ENCODE measurements around the gene INPP5A.
"Not testable (repeated sequence)": the region's sequence is repeated elsewhere in the genome, so short reads cannot be mapped to it uniquely, and the experiment has no call there.

The INPP5A gene

DNA sequence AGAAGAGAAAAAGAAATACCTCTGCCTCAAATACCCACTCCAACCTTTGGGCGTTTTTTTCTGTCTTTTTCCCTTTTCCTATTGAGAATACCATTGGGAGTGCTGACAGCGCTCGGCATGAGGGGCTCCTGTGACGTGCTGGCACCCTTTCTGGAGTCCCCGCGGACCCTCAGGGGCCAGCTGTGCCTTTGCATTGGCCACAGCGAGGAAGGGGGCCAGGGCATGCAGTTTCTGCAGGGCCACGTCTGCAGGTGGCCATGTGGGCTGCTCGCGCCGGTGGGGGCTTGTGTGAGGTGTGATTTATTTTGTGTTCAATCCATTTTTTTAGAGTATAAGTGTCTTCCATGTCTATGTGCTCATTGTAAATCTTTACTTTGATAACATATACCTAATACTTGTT is 57.4 kb downstream of the INPP5A start:
- TF ChIP-seq SUZ12 (IDR thresholded peaks at IDR 0.05; ENCODE audit: extremely low read depth, insufficient read depth, insufficient read length) (no peak), YY1 (IDR thresholded peaks at IDR 0.05; ENCODE audit: insufficient read depth, insufficient read length) (no peak), ZNF274 (IDR thresholded peaks at IDR 0.05; ENCODE audit: low read depth, low read length) (no peak)
- H3K9ac ChIP-seq (ENCODE audit: insufficient read length, low read depth), result no peak overlapping the region
- no peaks in the 10 kb centered on the region for H3K4me1 ChIP-seq (ENCODE audit: insufficient read depth, insufficient read length)
- no peak overlapping the region for H3K4me3 ChIP-seq (ENCODE audit: insufficient read length, low read depth)
- peaks cover 7% of the 10 kb centered on the region for H3K27me3 ChIP-seq (ENCODE audit: insufficient read depth, insufficient read length)
- H3K36me3 ChIP-seq (ENCODE audit: insufficient read depth, insufficient read length, low read length), result no peaks in the 10 kb centered on the region
- no peak for DNase-seq (ENCODE audit: low read depth, low spot score)
- H3K9me3 ChIP-seq (ENCODE audit: insufficient read depth, low read length), result peaks cover 9% of the 10 kb centered on the region; the same call in 1 of the 2 replicates

DNA sequence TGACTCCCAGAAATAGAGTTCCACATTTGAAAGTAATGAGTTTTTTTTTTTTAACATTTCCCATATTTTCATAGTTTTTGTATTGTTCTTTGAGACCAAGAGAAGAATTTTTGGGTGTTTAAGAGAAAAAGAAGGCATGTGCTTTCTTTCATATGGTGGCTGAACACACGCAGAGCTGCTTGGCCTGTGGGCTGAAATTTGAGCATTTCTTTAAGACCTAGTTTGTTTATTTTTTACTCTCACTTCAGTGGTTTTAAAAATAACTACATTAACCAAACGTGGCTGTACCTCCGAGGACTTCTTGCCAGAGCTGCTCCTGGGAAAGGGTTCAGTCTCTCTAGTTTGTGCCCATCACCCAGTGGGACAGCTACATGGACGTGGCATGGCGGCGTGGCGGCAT is 58.3 kb downstream of the INPP5A start:
- H3K4me3 ChIP-seq (ENCODE audit: insufficient read length, low read depth), result no peak overlapping the region
- peaks cover 11% of the 10 kb centered on the region; the same call in 1 of the 2 replicates for H3K9me3 ChIP-seq (ENCODE audit: insufficient read depth, low read length)
- no peaks in the 10 kb centered on the region for H3K4me1 ChIP-seq (ENCODE audit: insufficient read depth, insufficient read length)
- H3K9ac ChIP-seq (ENCODE audit: insufficient read length, low read depth), result no peak overlapping the region
- TF ChIP-seq YY1 (IDR thresholded peaks at IDR 0.05; ENCODE audit: insufficient read depth, insufficient read length) (no peak), SUZ12 (IDR thresholded peaks at IDR 0.05; ENCODE audit: extremely low read depth, insufficient read depth, insufficient read length) (no peak), ZNF274 (IDR thresholded peaks at IDR 0.05; ENCODE audit: low read depth, low read length) (no peak)
- peaks cover 7% of the 10 kb centered on the region for H3K27me3 ChIP-seq (ENCODE audit: insufficient read depth, insufficient read length)
- no peaks in the 10 kb centered on the region for H3K36me3 ChIP-seq (ENCODE audit: insufficient read depth, insufficient read length, low read length)
- no peak for DNase-seq (ENCODE audit: low read depth, low spot score)

DNA sequence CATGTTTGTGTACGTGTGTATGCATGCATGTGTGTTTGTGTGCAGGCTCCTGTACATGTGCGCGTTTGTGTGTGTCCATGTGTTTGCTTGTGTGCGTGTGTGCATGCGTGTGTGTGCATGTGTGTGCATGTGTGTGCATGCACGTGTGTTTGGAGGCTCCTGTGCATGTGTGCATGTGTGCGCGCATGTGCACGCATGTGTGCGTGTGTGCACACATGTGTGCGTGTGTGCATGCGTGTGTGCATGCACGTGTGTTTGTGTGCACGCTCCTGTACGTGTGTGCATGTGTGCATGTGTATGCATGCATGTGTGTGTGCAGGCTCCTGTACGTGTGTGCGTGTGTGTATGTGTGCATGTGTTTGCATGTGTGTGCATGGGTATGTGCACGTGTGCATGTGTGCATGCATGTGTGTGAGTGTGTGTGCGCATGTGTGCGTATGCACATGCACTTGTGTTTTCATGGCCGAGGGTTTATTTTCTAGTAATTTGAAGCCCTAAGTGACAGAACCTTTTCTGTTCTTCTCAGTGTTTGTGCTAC is 59.2 kb downstream of the INPP5A start:
- Histone ChIP-seq H3K4me1 (ENCODE audit: insufficient read depth, insufficient read length) (no peaks in the 10 kb centered on the region), H3K9me3 (ENCODE audit: insufficient read depth, low read length) (peaks cover 11% of the 10 kb centered on the region; the same call in 1 of the 2 replicates), H3K9ac (ENCODE audit: insufficient read length, low read depth) (no peak overlapping the region), H3K36me3 (ENCODE audit: insufficient read depth, insufficient read length, low read length) (no peaks in the 10 kb centered on the region), H3K27me3 (ENCODE audit: insufficient read depth, insufficient read length) (peaks cover 7% of the 10 kb centered on the region), H3K4me3 (ENCODE audit: insufficient read length, low read depth) (no peak overlapping the region)
- TF ChIP-seq SUZ12 (IDR thresholded peaks at IDR 0.05; ENCODE audit: extremely low read depth, insufficient read depth, insufficient read length) (no peak), ZNF274 (IDR thresholded peaks at IDR 0.05; ENCODE audit: low read depth, low read length) (no peak), YY1 (IDR thresholded peaks at IDR 0.05; ENCODE audit: insufficient read depth, insufficient read length) (no peak)
- no peak for DNase-seq (ENCODE audit: low read depth, low spot score)

DNA sequence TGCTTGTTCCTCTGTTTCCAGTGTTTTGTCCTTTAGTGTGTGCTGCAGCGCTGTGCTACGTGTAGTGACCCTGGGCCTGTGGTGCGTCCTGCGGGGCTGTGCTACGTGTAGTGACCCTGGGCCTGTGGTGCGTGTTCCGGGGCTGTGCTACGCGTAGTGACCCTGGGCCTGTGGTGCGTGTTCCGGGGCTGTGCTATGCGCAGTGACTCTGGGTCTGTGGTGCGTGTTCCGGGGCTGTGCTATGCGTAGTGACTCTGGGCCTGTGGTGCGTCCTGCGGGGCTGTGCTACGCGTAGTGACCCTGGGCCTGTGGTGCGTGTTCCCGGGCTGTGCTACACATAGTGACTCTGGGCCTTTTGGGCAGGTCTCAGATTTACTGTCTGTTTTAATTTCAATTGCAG is 60.1 kb downstream of the INPP5A start:
- Histone ChIP-seq H3K27me3 (ENCODE audit: insufficient read depth, insufficient read length) (peaks cover 7% of the 10 kb centered on the region), H3K9me3 (ENCODE audit: insufficient read depth, low read length) (peaks cover 11% of the 10 kb centered on the region; the same call in 1 of the 2 replicates), H3K4me3 (ENCODE audit: insufficient read length, low read depth) (no peak overlapping the region), H3K9ac (ENCODE audit: insufficient read length, low read depth) (no peak overlapping the region), H3K36me3 (ENCODE audit: insufficient read depth, insufficient read length, low read length) (no peaks in the 10 kb centered on the region), H3K4me1 (ENCODE audit: insufficient read depth, insufficient read length) (no peaks in the 10 kb centered on the region)
- TF ChIP-seq ZNF274 (IDR thresholded peaks at IDR 0.05; ENCODE audit: low read depth, low read length) (no peak), SUZ12 (IDR thresholded peaks at IDR 0.05; ENCODE audit: extremely low read depth, insufficient read depth, insufficient read length) (no peak), YY1 (IDR thresholded peaks at IDR 0.05; ENCODE audit: insufficient read depth, insufficient read length) (no peak)
- no peak for DNase-seq (ENCODE audit: low read depth, low spot score)

DNA sequence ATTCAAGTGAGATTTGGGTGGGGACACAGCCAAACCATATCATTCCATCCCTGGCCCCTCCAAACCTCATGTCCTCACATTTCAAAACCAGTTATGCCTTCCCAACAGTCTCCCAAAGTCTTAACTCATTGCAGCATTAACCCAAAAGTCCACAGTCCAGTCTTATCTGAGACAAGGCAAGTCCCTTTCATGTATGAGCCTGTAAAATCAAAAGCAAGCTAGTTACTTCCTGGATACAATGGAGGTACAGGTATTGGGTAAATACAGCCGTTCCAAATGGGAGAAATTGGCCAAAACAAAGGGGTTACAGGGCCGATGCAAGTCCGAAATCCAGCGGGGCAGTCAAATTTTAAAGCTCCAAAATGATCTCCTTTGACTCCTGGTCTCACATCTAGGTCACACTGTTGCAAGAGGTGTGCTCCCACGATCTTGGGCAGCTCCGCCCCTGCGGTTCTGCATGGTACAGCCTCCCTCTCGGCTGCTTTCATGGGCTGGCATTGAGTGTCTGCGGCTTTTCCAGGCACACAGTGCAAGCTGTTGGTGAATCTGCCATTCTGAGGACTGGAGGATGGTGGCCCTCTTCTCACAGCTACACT is 61.5 kb downstream of the INPP5A start:
- H3K4me3 ChIP-seq (ENCODE audit: insufficient read length, low read depth); H3K9ac ChIP-seq (ENCODE audit: insufficient read length, low read depth); H3K4me1 ChIP-seq (ENCODE audit: insufficient read depth, insufficient read length); H3K36me3 ChIP-seq (ENCODE audit: insufficient read depth, insufficient read length, low read length); DNase-seq (ENCODE audit: low read depth, low spot score): not testable (repeated sequence)
- Histone ChIP-seq H3K9me3 (ENCODE audit: insufficient read depth, low read length) (peaks cover 17% of the 10 kb centered on the region; the same call in 1 of the 2 replicates), H3K27me3 (ENCODE audit: insufficient read depth, insufficient read length) (peaks cover 11% of the 10 kb centered on the region)

DNA sequence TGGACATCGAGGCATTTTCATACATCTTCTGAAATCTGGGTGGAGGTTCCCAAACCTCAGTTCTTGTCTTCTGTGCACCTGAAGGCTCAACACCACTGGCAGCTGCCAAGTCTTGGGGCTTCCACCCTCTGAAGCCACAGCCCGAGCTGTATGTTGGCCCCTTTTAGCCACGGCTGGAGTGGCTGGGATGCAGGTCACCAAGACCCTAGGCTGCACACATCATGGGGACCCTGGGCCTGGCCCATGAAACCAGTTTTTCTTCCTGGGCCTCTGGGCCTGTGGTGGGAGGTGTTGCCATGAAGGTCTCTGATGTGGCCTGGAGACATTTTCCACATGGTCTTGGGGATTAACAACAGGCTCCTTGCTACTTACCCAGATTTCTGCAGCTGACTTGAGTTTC is 62.1 kb downstream of the INPP5A start:
- no peak for DNase-seq (ENCODE audit: low read depth, low spot score)
- TF ChIP-seq YY1 (IDR thresholded peaks at IDR 0.05; ENCODE audit: insufficient read depth, insufficient read length), result no peak
- no peak for TF ChIP-seq ZNF274 (IDR thresholded peaks at IDR 0.05; ENCODE audit: low read depth, low read length)
- no peak for TF ChIP-seq SUZ12 (IDR thresholded peaks at IDR 0.05; ENCODE audit: extremely low read depth, insufficient read depth, insufficient read length)
- H3K4me3 ChIP-seq (ENCODE audit: insufficient read length, low read depth), result no peak overlapping the region
- peaks cover 11% of the 10 kb centered on the region for H3K27me3 ChIP-seq (ENCODE audit: insufficient read depth, insufficient read length)
- H3K9ac ChIP-seq (ENCODE audit: insufficient read length, low read depth), result no peak overlapping the region
- peaks cover 22% of the 10 kb centered on the region; the same call in 1 of the 2 replicates for H3K9me3 ChIP-seq (ENCODE audit: insufficient read depth, low read length)
- H3K36me3 ChIP-seq (ENCODE audit: insufficient read depth, insufficient read length, low read length), result no peaks in the 10 kb centered on the region
- H3K4me1 ChIP-seq (ENCODE audit: insufficient read depth, insufficient read length), result no peaks in the 10 kb centered on the region

DNA sequence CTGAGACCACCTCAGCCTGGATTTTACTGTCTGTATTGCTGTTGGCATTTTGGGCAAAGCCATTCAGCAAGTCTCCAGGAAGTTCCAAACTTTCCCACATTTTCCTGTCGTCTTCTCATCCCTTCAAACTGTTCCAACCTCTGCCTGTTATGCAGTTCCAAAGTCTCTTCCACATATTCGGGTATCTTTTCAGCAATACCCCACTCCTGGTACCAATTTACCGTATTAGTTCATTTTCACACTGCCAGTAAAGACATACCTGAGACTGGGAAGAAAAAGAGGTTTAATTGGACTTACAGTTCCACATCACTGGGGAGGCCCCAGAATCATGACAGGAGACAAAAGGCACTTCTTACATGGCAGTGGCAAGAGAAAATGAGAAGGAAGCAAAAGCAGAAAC is 62.8 kb downstream of the INPP5A start:
- no peaks in the 10 kb centered on the region for H3K36me3 ChIP-seq (ENCODE audit: insufficient read depth, insufficient read length, low read length)
- no peak overlapping the region for H3K4me3 ChIP-seq (ENCODE audit: insufficient read length, low read depth)
- H3K27me3 ChIP-seq (ENCODE audit: insufficient read depth, insufficient read length), result peaks cover 11% of the 10 kb centered on the region
- TF ChIP-seq ZNF274 (IDR thresholded peaks at IDR 0.05; ENCODE audit: low read depth, low read length) (no peak), YY1 (IDR thresholded peaks at IDR 0.05; ENCODE audit: insufficient read depth, insufficient read length) (no peak), SUZ12 (IDR thresholded peaks at IDR 0.05; ENCODE audit: extremely low read depth, insufficient read depth, insufficient read length) (no peak)
- peaks cover 22% of the 10 kb centered on the region; the same call in 1 of the 2 replicates for H3K9me3 ChIP-seq (ENCODE audit: insufficient read depth, low read length)
- H3K9ac ChIP-seq (ENCODE audit: insufficient read length, low read depth), result no peak overlapping the region
- no peak for DNase-seq (ENCODE audit: low read depth, low spot score)
- no peaks in the 10 kb centered on the region for H3K4me1 ChIP-seq (ENCODE audit: insufficient read depth, insufficient read length)
